H1 (cell line): Measurements from ENCODE around the gene TREM1.

Experiments
- CEBPB ChIP-seq: IDR thresholded peaks from 2 replicates; pipeline ENCODE4 v1.6.1; 2012; ENCODE audit warnings: low read depth, low read length
- CTCF ChIP-seq, 3 experiments: IDR thresholded peaks; 1 replicate in 2 of 3; 2 replicates in 1 of 3; pipeline versions ENCODE4 v1.5.1 to v1.6.1; 2011; ENCODE audit warnings: low read length in 3 of 3, mild to moderate bottlenecking in 3 of 3, inconsistent platforms in 2 of 3, low read depth in 1 of 3, moderate library complexity in 1 of 3; ENCODE audit not compliant: insufficient read depth in 1 of 3; ENCODE audit errors: control extremely low read depth in 1 of 3
- JUND ChIP-seq: IDR thresholded peaks from 2 replicates; pipeline ENCODE4 v1.6.1; 2011; ENCODE audit warnings: mild to moderate bottlenecking, improper control_type of control experiment, low read length
- POLR2A ChIP-seq, 2 experiments: IDR thresholded peaks; 1 replicate in 1 of 2; 2 replicates in 1 of 2; pipeline ENCODE4 v1.6.1; 2011; ENCODE audit warnings: low read depth in 2 of 2, low read length in 2 of 2, mild to moderate bottlenecking in 2 of 2; ENCODE audit errors: control extremely low read depth in 1 of 2
- POLR2AphosphoS5 ChIP-seq: IDR thresholded peaks from 2 replicates; pipeline ENCODE4 v1.6.1; 2011; ENCODE audit warnings: low read depth, low read length
- TEAD4 ChIP-seq: IDR thresholded peaks from 2 replicates; pipeline ENCODE4 v1.6.1; 2012; ENCODE audit warnings: low read depth, low read length, inconsistent platforms, mixed read lengths
- TF ChIP-seq, protein P1 (sequence below): IDR thresholded peaks from 2 replicates; pipeline ENCODE4 v1.6.1; 2012; ENCODE audit warnings: inconsistent platforms

GRCh38 chr6:41286544-41287346 lies at the start of gene TREM1:
- TF ChIP-seq POLR2AphosphoS5 (no peak), JUND (no peak), POLR2A (IDR thresholded peaks at IDR 0.05; ENCODE audit: control extremely low read depth in 1 of 2, low read depth in 2 of 2, low read length in 2 of 2) (no peak), CEBPB (peak; percentile 57; the same call in 1 of the 2 replicates), CTCF (IDR thresholded peaks at IDR 0.05; ENCODE audit: control extremely low read depth in 1 of 3, insufficient read depth in 1 of 3, low read depth in 1 of 3, low read length in 3 of 3) (no peak), TEAD4 (no peak)
- TF ChIP-seq, protein P1, sequence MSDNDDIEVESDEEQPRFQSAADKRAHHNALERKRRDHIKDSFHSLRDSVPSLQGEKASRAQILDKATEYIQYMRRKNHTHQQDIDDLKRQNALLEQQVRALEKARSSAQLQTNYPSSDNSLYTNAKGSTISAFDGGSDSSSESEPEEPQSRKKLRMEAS, result no peak
